BLaER1 treated with 17β-estradiol and CSF1 and Interleukin-3, amounts not matched to agents 10 nM and 100 nM (cell line): ENCODE data around the gene SPDYE8.
"Not testable (repeated sequence)": the region's sequence is repeated elsewhere in the genome, so short reads cannot be mapped to it uniquely, and the experiment has no call there.

Experiments
- H3K27ac ChIP-seq, 11 experiments: shearing (Covaris generic); formaldehyde crosslinking; 2 replicates each; pipeline ENCODE4 v1.8.1; 2022
- H3K27me3 ChIP-seq, 11 experiments: shearing (Covaris generic); formaldehyde crosslinking; 2 replicates each; pipeline ENCODE4 v1.8.1; 2022
- H3K36me3 ChIP-seq, 11 experiments: shearing (Covaris generic); formaldehyde crosslinking; 2 replicates each; pipeline ENCODE4 v1.8.1; 2022
- H3K4me1 ChIP-seq, 10 experiments: shearing (Covaris generic); formaldehyde crosslinking; 2 replicates each; pipeline ENCODE4 v1.8.1; 2022
- H3K4me2 ChIP-seq, 11 experiments: shearing (Covaris generic); formaldehyde crosslinking; 2 replicates each; pipeline ENCODE4 v1.8.1; 2022
- H3K4me3 ChIP-seq, 10 experiments: shearing (Covaris generic); formaldehyde crosslinking; 2 replicates each; pipeline ENCODE4 v1.8.1; 2022
- H3K9ac ChIP-seq, 11 experiments: shearing (Covaris generic); formaldehyde crosslinking; 2 replicates each; pipeline ENCODE4 v1.8.1; 2022
- H3K9me3 ChIP-seq, 11 experiments: shearing (Covaris generic); formaldehyde crosslinking; replicated peaks in 1 of 11; 2 replicates each; pipeline ENCODE4 v1.8.1; 2022
- H4K20me1 ChIP-seq, 11 experiments: shearing (Covaris generic); formaldehyde crosslinking; 2 replicates each; pipeline ENCODE4 v1.8.1; 2022

The SPDYE8 gene

DNA sequence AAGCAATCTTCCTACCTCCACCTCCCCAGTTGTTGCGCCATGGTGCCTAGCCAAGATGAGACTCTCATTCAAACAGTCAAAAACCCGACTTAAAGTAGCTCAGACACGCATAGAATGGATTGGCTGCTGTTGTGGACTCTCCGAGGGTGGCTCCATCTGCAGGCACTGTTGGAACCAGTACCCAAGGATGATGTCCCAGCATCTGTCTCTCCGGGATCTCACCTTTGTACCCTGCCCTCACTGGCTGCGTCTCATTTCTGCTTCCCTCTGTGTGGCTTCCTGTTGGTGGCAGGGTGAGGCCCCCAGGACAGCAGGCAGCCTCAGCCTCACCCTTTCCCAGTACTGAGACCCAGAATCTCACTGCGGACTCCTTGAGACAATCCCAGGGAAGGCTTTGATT is 54.8 kb downstream of the SPDYE8 start:
- not testable (repeated sequence) for H3K9me3 ChIP-seq, H3K9ac ChIP-seq, H3K4me1 ChIP-seq, H3K27me3 ChIP-seq, H3K36me3 ChIP-seq, H3K27ac ChIP-seq, H3K4me2 ChIP-seq, H4K20me1 ChIP-seq, H3K4me3 ChIP-seq

DNA sequence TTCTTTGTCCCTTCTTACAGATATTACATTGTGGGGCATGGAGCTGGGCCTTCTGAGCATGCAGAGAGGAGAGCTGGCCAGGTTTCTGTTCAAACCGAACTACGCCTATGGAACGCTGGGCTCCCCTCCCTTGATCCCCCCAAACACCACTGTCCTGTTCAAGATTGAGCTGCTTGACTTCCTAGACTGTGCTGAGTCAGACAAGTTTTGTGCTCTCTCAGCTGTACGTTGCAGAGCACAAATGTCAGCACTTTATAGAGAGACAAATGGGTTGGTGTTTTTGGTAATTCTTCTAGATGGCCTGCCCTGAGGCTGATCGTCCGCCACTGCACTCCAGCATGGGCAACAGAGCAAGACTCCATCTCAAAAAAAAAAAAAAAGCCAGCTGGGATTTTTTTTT is 58.1 kb downstream of the SPDYE8 start:
- H3K36me3 ChIP-seq, H4K20me1 ChIP-seq, H3K9ac ChIP-seq: not testable (repeated sequence)

More for the DNA sequence above, 58.1 kb downstream of the SPDYE8 start:
- not testable (repeated sequence) for H3K27me3 ChIP-seq, H3K4me3 ChIP-seq, H3K9me3 ChIP-seq, H3K4me2 ChIP-seq, H3K4me1 ChIP-seq, H3K27ac ChIP-seq
